ENCODE results near the gene CPXM1. TPM values are rescaled to one million over a fixed set of nuclear protein-coding genes. Genes with fewer than 3 reads are reported as not detected.

The CPXM1 gene
- total and polyA plus RNA-seq, 4 donors, result 1.5 to 29.1 (median 4.2) TPM

DNA sequence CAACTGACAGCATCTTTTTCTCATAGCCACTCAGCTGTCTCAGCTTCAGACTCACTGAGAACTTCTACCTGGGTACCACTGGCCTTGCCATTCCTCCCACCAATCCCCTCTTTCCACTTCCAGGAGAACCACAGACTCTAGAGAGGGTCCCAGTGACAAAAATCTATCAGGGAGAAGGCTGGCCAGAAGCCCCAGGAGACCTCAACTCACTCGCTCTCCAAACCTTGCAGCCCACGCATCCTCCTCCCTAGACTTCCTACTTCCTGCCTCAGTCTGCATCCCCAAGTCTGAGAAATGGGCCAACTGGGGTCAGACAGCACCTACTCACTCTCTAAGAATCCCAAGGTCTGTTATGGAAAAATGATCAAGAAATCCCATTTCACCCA is 16.9 kb upstream of the CPXM1 start:
- TF ChIP-seq, protein P1, sequence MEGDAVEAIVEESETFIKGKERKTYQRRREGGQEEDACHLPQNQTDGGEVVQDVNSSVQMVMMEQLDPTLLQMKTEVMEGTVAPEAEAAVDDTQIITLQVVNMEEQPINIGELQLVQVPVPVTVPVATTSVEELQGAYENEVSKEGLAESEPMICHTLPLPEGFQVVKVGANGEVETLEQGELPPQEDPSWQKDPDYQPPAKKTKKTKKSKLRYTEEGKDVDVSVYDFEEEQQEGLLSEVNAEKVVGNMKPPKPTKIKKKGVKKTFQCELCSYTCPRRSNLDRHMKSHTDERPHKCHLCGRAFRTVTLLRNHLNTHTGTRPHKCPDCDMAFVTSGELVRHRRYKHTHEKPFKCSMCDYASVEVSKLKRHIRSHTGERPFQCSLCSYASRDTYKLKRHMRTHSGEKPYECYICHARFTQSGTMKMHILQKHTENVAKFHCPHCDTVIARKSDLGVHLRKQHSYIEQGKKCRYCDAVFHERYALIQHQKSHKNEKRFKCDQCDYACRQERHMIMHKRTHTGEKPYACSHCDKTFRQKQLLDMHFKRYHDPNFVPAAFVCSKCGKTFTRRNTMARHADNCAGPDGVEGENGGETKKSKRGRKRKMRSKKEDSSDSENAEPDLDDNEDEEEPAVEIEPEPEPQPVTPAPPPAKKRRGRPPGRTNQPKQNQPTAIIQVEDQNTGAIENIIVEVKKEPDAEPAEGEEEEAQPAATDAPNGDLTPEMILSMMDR (IDR thresholded peaks at IDR 0.05; ENCODE audit: control extremely low read depth, extremely low read depth), result no peak
- Histone ChIP-seq H3K9me3 (ENCODE audit: control insufficient read depth in 4 of 4, insufficient read depth in 3 of 4, low read length in 3 of 4) (peaks cover 0 to 2% (median under 1%) of the 10 kb centered on the region in 4 donors), H3K27ac (ENCODE audit: low read depth in 1 of 2, low read length in 1 of 2) (no peak overlapping the region), H3K27me3 (ENCODE audit: control insufficient read depth in 3 of 3, insufficient read depth in 3 of 3, low read length in 2 of 3) (peaks cover 0 to 17% (median 7%) of the 10 kb centered on the region in 3 donors), H3K9ac (ENCODE audit: insufficient read depth in 1 of 2, low read length in 2 of 2) (no peak overlapping the region), H3K4me1 (ENCODE audit: control insufficient read depth in 5 of 5, insufficient read depth in 5 of 5, low read length in 5 of 5) (peaks cover 0 to 16% (median 3%) of the 10 kb centered on the region in 5 donors), H3K4me3 (no peak overlapping the region), H3K36me3 (ENCODE audit: control insufficient read depth in 4 of 4, insufficient read depth in 4 of 4, low read length in 4 of 4) (no peaks in the 10 kb centered on the region)
- 89 to 90% methylated on average over 2 of the region's 2 CpGs for WGBS, 2 donors
- DNase-seq, result no peak
- no peak for ATAC-seq (ENCODE audit: insufficient read depth, low FRiP score)

DNA sequence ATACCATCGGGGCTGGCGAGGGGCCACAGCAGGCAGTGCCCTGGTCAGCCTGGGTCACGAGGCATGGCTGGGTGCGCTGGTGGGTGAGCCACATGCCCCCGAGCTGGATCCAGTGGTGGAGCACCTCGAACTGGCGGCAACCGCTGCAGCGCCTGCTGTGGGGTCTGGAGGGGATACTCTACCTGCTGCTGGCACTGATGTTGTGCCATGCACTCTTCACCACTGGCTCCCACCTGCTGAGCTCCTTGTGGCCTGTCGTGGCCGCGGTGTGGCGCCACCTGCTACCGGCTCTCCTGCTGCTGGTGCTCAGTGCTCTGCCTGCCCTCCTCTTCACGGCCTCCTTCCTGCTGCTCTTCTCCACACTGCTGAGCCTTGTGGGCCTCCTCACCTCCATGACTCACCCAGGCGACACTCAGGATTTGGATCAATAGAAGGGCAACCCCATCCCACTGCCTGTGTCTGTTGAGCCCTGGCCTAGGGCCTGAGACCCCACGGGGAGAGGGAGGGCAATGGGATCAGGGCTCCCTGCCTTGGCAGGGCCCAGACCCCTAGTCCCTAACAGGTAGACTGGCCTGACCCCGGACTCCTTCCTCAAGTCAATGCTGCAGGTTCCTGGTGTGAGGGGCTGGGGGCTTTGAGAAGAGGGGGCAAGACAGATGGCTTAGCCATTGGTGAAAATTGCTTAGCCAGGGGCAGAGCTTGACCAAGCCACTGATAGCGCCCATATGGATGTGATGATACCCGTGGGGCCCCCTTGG is 16.3 kb upstream of the CPXM1 start:
- H3K27ac ChIP-seq (ENCODE audit: low read depth in 1 of 2, low read length in 1 of 2), result no peak overlapping the region
- H3K9ac ChIP-seq (ENCODE audit: insufficient read depth in 1 of 2, low read length in 2 of 2), result no peak overlapping the region
- TF ChIP-seq, protein P1 (IDR thresholded peaks at IDR 0.05; ENCODE audit: control extremely low read depth, extremely low read depth), result no peak
- no peak overlapping the region for H3K4me3 ChIP-seq
- H3K9me3 ChIP-seq (ENCODE audit: control insufficient read depth in 4 of 4, insufficient read depth in 3 of 4, low read length in 3 of 4), result peaks cover 0 to 2% (median under 1%) of the 10 kb centered on the region in 4 donors
- WGBS, 2 donors, result 79 to 86% methylated on average over 20 of the region's 20 CpGs
- DNase-seq, result no peak
- no peak for ATAC-seq (ENCODE audit: insufficient read depth, low FRiP score)
- no peaks in the 10 kb centered on the region for H3K36me3 ChIP-seq (ENCODE audit: control insufficient read depth in 4 of 4, insufficient read depth in 4 of 4, low read length in 4 of 4)
- peaks cover 0 to 16% (median 3%) of the 10 kb centered on the region in 5 donors for H3K4me1 ChIP-seq (ENCODE audit: control insufficient read depth in 5 of 5, insufficient read depth in 5 of 5, low read length in 5 of 5)
- H3K27me3 ChIP-seq (ENCODE audit: control insufficient read depth in 3 of 3, insufficient read depth in 3 of 3, low read length in 2 of 3), result peaks cover 0 to 12% (median 4%) of the 10 kb centered on the region in 3 donors

DNA sequence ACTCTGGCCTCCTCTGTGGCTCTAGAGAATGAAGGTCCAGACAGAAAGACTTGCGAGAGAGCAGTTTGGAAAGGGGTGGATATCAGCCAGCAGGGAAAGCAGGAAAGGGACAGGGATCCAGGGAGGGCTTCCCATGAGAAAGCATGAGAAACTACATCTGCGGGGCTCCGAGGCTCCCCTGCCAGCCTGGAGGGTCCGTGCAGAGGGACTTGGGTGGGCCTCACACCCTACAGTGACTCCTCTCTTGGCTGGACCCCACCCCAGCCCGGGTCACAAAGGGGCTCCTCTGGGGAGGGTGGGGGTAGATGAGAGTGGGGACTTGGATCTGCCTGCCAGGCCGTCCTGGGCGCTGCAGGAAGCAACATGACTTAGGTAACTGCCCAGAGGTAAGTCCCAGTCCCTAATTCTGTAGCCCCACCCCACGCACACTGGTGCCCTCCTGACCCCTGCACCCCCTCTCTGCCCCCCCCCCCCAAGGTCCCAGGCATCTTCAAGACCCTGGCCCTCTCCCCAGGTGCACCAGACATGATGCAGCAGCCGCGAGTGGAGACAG is 15.7 kb upstream of the CPXM1 start, which contains the start of gene TMEM239:
TSS of gene TMEM239 (plus strand) at position 335 of the 553 bp plus-strand sequence. CDS start at position 526, 191 bp downstream.
- no peaks in the 10 kb centered on the region for H3K36me3 ChIP-seq (ENCODE audit: control insufficient read depth in 4 of 4, insufficient read depth in 4 of 4, low read length in 4 of 4)
- H3K27ac ChIP-seq (ENCODE audit: low read depth in 1 of 2, low read length in 1 of 2), result no peak within 1 kb of the TSS
- peaks cover 0 to 6% (median 0%) of the 10 kb centered on the region in 3 donors for H3K27me3 ChIP-seq (ENCODE audit: control insufficient read depth in 3 of 3, insufficient read depth in 3 of 3, low read length in 2 of 3)
- ATAC-seq (ENCODE audit: insufficient read depth, low FRiP score), result no peak
- peaks cover 0 to 2% (median under 1%) of the 10 kb centered on the region in 4 donors for H3K9me3 ChIP-seq (ENCODE audit: control insufficient read depth in 4 of 4, insufficient read depth in 3 of 4, low read length in 3 of 4)
- no peak within 1 kb of the TSS for H3K4me3 ChIP-seq
- 79 to 87% methylated on average over 10 of the region's 10 CpGs for WGBS, 2 donors
- TF ChIP-seq, protein P1 (IDR thresholded peaks at IDR 0.05; ENCODE audit: control extremely low read depth, extremely low read depth), result no peak
- H3K4me1 ChIP-seq (ENCODE audit: control insufficient read depth in 5 of 5, insufficient read depth in 5 of 5, low read length in 5 of 5), result peaks cover 0 to 16% (median 3%) of the 10 kb centered on the region in 5 donors
- no peak for DNase-seq
- H3K9ac ChIP-seq (ENCODE audit: insufficient read depth in 1 of 2, low read length in 2 of 2), result no peak within 1 kb of the TSS

Measured in lung (tissue), 12 donors.